M059J (cell line): ENCODE results near the gene SP6. TPM values are rescaled to one million over a fixed set of nuclear protein-coding genes. Genes with fewer than 3 reads are reported as not detected.

ENCODE experiments used
- DNase-seq: peaks from one replicate; pipeline ENCODE4 v3.0.0-alpha.2; 2012; ENCODE audit warnings: low read depth
- total RNA-seq: library from RNA; depleted of rRNA; stranded (reverse); fragments of >200 nt; shearing (Covaris generic); gene quantifications from 2 replicates; pipeline ENCODE4 v1.2.3, GENCODE V29; 2014

Gene SP6
- total RNA-seq, 1 experiment from 2014 or later: 1.5 TPM

GRCh38 chr17:47856830-47857229, 5.9 kb upstream of the SP6 start:
- no peak for DNase-seq

DNA sequence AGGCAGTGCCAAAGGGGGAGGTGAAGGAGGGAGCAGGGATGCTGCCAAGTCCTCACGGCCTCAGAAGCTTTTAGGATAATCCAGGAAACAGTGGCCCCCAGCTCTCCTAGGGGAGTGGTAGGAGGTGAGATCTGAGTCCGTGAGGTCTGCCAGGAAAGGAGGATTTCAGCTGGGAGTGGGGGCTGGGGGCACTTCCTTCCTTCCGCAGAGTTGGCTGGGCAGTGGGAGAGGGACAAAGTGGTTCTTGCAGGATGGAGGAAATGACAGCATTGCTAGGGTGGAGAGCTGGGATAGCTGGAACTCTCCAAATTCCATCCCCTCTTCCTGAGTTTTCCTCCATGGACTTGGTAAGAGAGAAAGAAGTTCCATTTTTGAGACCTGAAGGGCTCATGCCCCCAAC, 4.8 kb upstream of the SP6 start:
- no peak for DNase-seq

GRCh38 chr17:47853616-47854015, 2.7 kb upstream of the SP6 start:
- no peak for DNase-seq

- DNase-seq: no peak
These were observed 1.4 kb upstream of the SP6 start for GRCh38 chr17:47852113-47852949.

GRCh38 chr17:47851764-47852112, 775 bp upstream of the SP6 start:
- no peak for DNase-seq

- DNase-seq: no peak
These were observed 631 bp downstream of the SP6 start for GRCh38 chr17:47850373-47850691.

- no peak for DNase-seq
These were observed 2.8 kb downstream of the SP6 start for GRCh38 chr17:47848198-47848513.

DNA sequence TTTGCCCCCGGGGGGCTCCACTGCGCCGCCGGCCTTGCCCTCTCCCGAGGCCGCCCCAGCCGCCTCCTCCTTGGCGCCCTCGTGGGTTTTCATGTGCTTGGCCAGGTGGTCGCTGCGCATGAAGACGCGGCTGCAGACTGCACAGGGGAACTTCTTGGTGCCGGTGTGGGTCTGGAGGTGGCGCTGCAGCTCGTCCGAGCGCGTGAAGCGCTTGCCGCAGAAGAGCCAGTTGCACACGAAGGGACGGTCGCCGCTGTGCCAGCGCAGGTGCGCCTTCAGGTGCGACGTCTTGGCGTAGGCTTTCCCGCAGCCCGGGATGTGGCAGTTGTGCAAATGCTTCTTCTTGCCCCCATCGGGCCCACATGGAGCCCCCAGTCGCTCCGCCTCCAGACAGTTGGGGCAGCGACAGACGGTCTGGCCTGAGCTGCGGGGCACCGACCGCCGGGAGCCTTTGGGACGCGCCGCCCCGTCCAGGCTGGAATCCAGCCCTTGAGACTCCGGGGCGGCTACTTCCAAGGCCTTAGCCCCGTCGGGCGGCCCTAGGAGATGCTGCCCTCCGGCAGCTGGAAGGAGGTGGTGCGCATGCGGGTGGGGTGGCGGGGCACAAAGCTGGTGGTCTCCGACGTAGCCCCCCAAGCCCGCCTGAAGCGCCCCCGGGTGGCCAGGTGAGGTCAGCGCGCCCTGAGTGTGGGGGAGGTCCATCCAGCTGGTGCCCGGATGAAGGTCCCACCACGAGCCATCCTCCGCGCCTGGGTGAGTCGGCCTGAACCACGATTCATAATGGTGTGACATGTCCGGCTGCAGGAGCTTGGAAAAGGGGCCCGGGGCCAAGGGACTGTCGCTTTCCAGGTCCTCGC, 3.4 kb downstream of the SP6 start:
- DNase-seq: no peak

DNA sequence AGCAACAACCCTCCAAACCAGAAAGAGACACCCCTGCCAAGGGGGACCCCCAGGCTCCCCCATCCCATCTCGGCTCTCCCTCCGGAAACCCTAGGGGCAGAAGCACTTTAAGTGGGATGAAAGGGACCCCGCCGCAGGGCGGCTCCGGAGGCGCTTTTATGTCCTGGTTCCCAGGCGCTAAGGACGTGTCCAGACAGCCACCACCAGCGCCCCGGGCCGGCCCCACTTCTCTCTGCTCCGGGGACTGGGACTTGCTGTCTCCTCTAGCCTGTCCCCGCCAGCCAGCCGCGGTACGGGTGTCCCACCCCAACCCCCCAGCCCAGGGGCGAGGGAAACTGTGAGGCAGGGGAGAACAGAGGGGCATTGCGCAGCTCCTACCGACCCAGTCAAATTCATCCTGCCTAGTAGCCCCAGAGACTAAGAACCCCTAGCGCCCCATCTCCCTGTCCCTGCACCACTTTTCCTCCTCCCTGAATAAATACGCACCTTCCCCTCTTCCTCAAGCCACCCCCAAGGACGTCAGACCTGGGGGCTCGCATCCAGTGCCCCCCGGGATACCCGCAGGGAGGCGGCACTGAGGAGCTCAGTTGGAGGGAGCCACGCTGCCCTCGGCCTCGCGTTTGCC, 4.1 kb downstream of the SP6 start:
- DNase-seq: no peak

DNA sequence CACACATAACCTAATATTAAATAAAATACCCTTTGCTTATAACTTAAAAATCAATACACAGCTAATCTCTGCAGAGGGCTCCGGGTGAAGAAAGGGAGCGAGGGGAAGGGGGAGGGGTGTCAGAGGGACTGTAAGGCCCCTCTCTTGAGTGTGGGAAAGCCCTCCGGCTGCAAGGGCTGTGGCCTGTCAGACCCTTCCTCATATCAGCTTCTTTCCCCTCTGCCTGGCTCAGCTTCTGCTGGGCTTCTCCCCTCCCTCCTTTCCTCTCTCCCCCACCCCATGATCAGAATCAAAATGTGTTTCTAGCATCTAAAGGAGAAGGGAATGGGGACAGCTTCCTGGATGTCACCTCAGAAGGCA, 5.3 kb downstream of the SP6 start:
- DNase-seq: no peak

DNA sequence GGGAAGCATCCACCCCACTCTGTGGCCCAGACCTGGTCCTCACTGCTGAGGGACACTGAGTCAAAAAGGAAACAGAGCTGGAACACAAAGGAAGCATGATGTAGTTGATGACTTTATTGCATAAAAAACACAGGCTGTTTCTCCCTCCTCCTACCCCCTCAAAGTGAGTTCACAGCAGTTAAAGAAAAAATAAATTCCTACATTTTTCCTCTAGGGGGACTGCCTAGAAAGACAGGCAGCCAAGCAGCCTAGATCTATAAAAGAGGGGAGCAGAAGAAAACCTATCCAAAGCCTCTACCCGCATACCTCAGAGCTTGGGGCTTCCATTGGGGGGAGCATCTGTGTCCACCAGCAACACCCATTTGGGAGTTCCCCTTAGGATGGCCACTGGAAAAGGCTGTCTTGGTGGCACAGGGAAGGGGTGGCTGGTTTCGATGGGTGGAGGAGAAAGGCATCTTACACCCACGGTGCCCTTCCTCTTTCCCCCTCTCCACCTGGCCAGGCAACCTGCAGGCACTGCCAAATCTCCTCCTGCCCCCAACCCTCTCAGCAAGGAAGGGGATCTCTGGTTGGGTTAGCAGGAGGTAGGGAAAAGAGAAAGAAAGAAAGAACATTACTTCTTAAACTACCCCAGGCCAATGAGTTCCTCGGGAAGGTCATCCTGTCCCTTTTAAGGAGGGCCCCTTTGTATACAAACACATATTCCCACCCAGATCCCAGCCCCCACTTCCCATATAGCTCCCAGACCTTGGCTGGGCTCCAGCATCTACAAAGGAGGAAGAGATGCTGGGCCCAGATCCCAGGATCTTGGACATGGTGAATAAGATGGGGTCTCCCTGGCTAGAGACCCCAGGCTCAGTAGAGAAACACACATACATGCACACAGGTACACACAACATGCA, 5.9 kb downstream of the SP6 start:
- peak; percentile 38 for DNase-seq

- DNase-seq: peak; percentile 63
These were observed 6.7 kb downstream of the SP6 start for GRCh38 chr17:47844227-47844626.

GRCh38 chr17:47843391-47843730, 7.6 kb downstream of the SP6 start:
- DNase-seq: no peak

DNA sequence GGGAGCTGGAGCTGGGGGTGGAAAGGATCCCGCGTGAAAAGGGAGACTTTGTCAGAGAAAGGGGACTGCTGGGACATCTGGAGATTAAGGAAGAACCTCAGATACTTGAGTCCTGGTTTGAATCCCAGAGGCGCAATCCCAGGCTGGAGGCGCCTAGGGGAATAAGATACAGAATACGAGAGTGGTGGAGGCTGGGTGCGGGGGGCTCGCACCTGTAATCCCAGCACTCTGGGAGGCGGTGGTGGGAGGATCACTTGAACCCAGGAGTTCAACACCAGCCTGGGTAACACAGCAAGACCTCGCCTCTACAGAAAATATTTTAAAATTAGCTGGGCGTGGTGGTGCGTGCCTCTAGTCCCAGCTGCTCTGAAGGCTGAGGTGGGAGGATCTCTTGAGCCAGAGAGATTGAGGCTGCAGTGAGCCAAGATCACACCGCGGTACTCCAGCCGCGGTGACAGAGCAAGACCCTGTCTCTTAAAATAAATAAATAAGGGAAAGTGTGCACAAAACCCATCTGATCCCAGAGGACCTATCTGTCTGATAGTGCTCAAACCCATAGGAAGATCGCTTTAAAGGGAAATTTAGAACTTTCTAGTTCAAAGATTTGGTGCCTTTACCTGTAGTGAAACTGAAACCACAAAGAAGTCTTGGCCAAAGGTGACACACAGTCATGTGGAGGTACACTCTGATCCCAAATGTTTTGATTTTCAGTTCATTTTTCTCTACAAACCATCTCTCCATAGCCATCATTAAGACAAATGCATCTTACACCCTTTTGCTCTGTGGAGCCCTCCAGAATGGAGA, 9.3 kb downstream of the SP6 start:
- no peak for DNase-seq

DNA sequence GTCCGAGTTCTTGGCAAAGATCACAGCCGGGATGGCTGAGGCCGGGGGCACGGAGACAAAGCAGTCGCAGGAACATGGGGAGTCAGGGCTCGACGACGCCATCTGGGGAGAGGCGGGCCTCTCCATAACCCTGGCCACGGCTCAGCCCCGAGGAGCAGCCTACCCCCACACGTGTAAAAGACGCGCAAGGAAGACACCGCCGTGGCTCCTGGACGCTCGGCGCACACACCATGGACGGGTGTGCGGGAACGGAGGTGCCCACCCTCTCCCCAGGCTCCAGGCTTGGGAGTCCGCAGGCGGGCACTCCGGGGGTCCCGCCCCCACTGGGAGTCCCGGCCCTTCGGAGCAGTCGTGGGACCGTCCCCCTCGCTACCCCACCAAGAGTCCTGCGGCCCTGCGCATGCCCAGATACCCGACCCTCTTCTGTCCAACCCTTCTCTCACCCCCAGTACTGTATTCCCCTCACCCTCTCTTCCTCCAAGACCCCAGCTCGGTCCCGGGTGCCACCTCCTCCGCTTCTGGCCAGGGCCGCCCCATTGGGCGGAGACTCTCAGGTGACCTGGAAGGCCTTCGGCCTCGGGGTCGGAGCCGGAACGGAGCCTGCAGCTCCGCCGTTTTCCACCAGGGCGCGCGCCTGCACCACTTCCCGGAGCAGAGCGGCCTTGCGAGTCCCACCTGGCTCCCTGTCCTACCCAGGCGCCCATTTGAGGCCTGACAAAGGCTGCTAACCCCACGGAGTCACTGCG, 10.0 kb downstream of the SP6 start, which contains the start of gene SCRN2:
SCRN2 (minus strand) TSS at position 532 of the 746 bp plus-strand sequence; CDS start at position 102, 430 bp downstream.
- DNase-seq: peak; percentile 81

DNA sequence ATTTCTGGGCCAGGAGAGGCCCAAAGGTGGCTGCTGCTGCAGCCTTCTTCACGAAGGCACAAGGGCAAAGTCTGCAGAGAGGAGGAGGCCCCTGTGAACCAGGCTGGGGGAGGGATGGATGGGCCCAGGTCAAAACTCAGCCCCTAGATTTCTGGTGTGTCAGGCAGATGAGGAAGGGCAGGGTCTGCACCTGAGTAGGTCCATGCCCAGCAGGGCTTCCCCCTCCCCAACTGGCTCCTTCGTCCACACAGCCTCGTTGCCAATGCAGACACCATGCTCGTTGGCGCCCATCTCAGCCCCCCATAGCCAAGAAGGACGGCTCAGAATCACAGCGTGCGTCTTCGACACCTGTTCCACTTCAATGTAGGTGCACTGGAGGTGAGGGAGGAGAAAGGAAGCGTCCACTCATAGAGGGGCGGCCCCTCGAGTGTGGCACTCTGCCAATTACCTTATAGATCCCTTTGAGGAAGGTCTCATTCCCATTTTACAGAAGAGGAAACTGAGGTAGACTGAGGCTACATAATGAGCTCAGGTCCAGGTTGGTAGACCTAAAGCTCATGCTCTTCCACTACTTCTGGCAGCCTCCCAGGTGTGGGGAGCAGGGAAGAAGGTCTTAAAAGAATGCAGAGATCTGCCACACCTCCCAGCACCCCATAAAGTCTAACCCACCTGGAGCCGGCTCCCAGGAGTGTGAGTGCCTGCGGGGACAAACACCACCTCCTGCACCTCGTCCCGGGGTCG, 10.8 kb downstream of the SP6 start:
- DNase-seq: peak; percentile 23

DNA sequence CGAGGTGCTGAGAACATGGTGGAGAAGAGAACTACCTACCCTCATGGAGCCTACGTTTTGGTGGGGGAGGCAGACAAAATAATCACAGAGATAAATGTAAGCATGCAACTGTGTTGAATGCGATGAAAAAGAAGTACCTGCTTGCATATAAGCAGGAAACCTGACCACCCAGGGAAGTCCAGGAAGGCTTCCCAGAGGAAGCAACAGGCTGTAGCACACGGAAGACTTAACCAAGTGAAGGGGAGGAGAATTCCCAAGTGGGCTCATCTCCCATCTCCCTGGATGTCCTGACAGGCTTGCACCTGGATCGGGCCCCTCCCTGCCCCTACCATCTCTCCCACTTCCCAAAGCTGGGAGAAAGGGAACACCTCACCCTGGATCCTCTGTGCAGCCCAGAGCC, 11.9 kb downstream of the SP6 start:
- DNase-seq: no peak

DNA sequence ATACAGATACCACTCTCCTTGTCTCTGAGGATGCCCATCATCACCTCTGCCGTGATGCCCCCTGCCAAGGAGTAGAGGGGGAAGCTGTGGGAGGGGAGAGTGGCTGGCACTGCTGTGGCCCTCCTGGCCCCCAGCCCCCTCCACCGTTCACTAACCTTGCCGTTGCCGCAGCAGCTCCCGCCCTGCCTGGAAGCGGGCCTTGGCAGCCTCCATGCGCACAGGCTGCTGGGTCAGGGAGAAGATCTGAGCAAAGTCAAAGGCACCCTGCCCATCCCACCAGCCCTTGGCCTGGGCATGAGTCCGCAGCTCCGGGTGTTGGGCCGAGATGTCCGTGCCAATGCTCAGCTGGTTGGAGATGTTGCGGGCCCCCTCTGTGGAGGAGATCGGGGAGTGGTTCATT, 12.3 kb downstream of the SP6 start:
- DNase-seq: no peak

DNA sequence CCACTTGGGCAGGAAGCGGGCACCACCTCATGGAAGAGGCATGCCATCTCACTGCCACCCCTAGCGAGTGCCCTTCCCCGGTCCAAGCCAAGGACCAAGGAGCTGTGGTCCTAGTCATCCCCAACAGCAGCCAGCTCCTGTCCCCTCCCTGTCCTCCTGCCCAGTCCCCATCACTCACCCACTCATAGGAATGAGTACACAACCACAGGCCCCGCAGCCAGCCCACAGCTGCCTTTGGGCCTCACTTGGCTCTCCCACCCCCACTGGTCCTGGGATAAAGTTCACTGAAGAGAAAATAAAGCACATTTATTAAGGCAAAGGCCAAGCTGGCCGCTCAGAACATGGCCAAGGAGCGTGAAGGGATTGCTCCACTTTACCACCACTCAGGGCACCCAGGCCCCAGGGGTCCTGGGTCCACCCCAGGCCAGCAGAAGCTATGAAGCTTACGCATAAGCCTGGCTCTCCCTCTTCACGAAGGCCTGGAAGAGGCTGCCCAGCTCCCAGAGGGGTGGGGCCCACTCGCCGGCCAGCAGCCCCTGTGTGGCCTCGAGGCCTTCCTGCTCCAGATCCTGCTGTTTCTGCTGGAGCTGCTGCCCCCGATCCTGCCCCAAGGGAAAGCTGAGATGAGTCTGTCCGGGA, 13.4 kb downstream of the SP6 start:
- peak; percentile 91 for DNase-seq
